ENCODE data around the gene NUP160. TPM values are rescaled to one million over a fixed set of nuclear protein-coding genes. Genes with fewer than 3 reads are reported as not detected.
"Not testable (repeated sequence)": the region's sequence is repeated elsewhere in the genome, so short reads cannot be mapped to it uniquely, and the experiment has no call there.

The NUP160 gene
- total RNA-seq, 1 experiment from 2014 or later: 89.9 TPM

DNA sequence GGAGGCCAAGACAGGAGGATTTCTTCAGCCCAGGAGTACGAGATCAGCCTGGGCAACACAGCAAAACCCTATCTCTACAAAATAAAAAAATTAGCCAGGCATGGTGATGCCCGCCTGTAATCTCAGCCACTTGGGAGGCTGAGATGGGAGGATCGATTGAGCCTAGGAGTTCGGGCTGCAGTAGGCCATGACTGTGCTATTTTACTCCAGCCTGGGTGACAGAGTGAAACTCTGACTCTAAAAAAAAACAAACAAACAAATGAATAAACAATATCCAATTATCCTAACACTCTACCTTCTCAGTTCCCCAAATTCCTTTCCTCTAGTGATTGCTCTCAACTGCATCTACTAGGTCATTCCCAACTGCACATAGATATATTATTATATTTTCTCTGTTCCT is 5.4 kb downstream of the NUP160 start (continued):
- TF ChIP-seq, protein P1, sequence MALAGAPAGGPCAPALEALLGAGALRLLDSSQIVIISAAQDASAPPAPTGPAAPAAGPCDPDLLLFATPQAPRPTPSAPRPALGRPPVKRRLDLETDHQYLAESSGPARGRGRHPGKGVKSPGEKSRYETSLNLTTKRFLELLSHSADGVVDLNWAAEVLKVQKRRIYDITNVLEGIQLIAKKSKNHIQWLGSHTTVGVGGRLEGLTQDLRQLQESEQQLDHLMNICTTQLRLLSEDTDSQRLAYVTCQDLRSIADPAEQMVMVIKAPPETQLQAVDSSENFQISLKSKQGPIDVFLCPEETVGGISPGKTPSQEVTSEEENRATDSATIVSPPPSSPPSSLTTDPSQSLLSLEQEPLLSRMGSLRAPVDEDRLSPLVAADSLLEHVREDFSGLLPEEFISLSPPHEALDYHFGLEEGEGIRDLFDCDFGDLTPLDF (CRISPR knock-in tag; IDR thresholded peaks at IDR 0.05): no peak
- TF ChIP-seq MYBL2 (CRISPR knock-in tag; IDR thresholded peaks at IDR 0.05) (no peak), JUN (CRISPR knock-in tag; IDR thresholded peaks at IDR 0.05) (no peak), CBFB (CRISPR knock-in tag; IDR thresholded peaks at IDR 0.05; ENCODE audit: low read depth) (no peak), SOX15 (CRISPR knock-in tag; IDR thresholded peaks at IDR 0.05) (no peak), NFYB (CRISPR knock-in tag; conservative IDR thresholded peaks at IDR 0.05; ENCODE audit: low read depth) (no peak), ELF4 (CRISPR knock-in tag; IDR thresholded peaks at IDR 0.05; ENCODE audit: low read depth) (no peak)
- TF ChIP-seq, protein P2, sequence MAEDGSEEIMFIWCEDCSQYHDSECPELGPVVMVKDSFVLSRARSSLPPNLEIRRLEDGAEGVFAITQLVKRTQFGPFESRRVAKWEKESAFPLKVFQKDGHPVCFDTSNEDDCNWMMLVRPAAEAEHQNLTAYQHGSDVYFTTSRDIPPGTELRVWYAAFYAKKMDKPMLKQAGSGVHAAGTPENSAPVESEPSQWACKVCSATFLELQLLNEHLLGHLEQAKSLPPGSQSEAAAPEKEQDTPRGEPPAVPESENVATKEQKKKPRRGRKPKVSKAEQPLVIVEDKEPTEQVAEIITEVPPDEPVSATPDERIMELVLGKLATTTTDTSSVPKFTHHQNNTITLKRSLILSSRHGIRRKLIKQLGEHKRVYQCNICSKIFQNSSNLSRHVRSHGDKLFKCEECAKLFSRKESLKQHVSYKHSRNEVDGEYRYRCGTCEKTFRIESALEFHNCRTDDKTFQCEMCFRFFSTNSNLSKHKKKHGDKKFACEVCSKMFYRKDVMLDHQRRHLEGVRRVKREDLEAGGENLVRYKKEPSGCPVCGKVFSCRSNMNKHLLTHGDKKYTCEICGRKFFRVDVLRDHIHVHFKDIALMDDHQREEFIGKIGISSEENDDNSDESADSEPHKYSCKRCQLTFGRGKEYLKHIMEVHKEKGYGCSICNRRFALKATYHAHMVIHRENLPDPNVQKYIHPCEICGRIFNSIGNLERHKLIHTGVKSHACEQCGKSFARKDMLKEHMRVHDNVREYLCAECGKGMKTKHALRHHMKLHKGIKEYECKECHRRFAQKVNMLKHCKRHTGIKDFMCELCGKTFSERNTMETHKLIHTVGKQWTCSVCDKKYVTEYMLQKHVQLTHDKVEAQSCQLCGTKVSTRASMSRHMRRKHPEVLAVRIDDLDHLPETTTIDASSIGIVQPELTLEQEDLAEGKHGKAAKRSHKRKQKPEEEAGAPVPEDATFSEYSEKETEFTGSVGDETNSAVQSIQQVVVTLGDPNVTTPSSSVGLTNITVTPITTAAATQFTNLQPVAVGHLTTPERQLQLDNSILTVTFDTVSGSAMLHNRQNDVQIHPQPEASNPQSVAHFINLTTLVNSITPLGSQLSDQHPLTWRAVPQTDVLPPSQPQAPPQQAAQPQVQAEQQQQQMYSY (CRISPR knock-in tag; IDR thresholded peaks at IDR 0.05): no peak
- TF ChIP-seq, protein P3, sequence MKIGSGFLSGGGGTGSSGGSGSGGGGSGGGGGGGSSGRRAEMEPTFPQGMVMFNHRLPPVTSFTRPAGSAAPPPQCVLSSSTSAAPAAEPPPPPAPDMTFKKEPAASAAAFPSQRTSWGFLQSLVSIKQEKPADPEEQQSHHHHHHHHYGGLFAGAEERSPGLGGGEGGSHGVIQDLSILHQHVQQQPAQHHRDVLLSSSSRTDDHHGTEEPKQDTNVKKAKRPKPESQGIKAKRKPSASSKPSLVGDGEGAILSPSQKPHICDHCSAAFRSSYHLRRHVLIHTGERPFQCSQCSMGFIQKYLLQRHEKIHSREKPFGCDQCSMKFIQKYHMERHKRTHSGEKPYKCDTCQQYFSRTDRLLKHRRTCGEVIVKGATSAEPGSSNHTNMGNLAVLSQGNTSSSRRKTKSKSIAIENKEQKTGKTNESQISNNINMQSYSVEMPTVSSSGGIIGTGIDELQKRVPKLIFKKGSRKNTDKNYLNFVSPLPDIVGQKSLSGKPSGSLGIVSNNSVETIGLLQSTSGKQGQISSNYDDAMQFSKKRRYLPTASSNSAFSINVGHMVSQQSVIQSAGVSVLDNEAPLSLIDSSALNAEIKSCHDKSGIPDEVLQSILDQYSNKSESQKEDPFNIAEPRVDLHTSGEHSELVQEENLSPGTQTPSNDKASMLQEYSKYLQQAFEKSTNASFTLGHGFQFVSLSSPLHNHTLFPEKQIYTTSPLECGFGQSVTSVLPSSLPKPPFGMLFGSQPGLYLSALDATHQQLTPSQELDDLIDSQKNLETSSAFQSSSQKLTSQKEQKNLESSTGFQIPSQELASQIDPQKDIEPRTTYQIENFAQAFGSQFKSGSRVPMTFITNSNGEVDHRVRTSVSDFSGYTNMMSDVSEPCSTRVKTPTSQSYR (CRISPR knock-in tag; IDR thresholded peaks at IDR 0.05): no peak

DNA sequence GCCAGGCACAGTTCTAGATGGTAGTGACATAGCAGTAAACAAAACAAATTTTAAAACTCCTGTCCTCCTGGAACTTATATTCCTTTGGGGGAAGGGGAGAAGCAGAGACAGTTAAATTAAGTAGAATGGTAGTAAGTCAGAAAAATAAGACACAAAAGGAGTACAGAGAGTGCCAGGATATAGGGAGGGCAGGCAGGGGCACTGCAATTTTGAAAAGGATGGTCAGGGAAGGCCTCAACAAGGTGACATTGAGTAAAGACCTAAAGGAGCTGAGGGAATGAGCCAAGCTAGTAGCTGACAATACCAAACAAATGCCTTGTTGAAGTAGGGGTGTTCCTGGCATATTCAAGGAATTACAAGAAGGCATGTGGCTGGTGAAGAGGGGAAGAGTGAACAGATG is 10.2 kb downstream of the NUP160 start:
- no peak overlapping the region for H3K4me3 Mint-ChIP-seq
- no peaks in the 10 kb centered on the region for H3K9me3 Mint-ChIP-seq
- no peaks in the 10 kb centered on the region for H3K4me1 Mint-ChIP-seq
- H3K27me3 Mint-ChIP-seq (ENCODE audit: low read depth): no peaks in the 10 kb centered on the region
- no peak for DNase-seq (ENCODE audit: low spot score)
- no peak for ATAC-seq
- TF ChIP-seq JUN (CRISPR knock-in tag; IDR thresholded peaks at IDR 0.05) (no peak), CREM (CRISPR knock-in tag; IDR thresholded peaks at IDR 0.05) (no peak), NR2C2 (CRISPR knock-in tag; IDR thresholded peaks at IDR 0.05) (no peak), ZNF121 (CRISPR knock-in tag; IDR thresholded peaks at IDR 0.05) (no peak), ZNF219 (CRISPR knock-in tag; IDR thresholded peaks at IDR 0.05; ENCODE audit: borderline replicate concordance) (no peak), ZNF317 (CRISPR knock-in tag; IDR thresholded peaks at IDR 0.05; ENCODE audit: borderline replicate concordance, low read depth) (no peak), NFE2L1 (CRISPR knock-in tag; IDR thresholded peaks at IDR 0.05) (no peak)
- H3K27ac Mint-ChIP-seq: peak overlapping the region; percentile 15; the same call in 1 of the 2 replicates
- CTCF ChIA-PET: no interaction called here
- peaks cover 63% of the 10 kb centered on the region for H3K36me3 Mint-ChIP-seq
- POLR2A ChIA-PET: interaction anchor here (0.6 kb wide), 1 partner anchor 27 kb away, joined by 3 read pairs; no protein-coding TSS in a partner anchor

DNA sequence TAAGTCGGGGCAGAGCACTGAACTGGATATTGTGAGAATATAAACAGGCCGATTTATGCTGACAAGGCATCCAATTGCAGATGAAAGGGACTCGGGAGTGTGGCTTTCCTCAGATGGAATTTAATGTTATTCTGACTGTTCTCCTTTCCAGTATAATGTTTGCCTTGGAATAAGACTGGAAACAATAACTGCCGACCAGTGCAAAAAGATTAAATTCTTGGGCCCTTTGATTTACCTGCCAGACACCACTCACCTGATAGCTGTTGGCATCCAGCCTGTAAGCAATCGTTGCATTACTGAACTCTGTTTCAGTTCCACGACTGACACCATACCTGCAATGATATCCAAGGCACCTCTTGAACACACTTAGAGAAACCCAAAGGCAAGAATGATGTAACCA is 10.9 kb downstream of the NUP160 start:
- Mint-ChIP-seq H3K4me3 (no peak overlapping the region), H3K9me3 (no peaks in the 10 kb centered on the region), H3K27ac (no peak overlapping the region), H3K36me3 (peaks cover 69% of the 10 kb centered on the region), H3K27me3 (ENCODE audit: low read depth) (no peaks in the 10 kb centered on the region), H3K4me1 (no peaks in the 10 kb centered on the region)
- DNase-seq (ENCODE audit: low spot score) (no peak), ATAC-seq (no peak)
- TF ChIP-seq SOX15 (CRISPR knock-in tag; IDR thresholded peaks at IDR 0.05): no peak
- ChIA-PET POLR2A (no interaction called here), CTCF (no interaction called here)

DNA sequence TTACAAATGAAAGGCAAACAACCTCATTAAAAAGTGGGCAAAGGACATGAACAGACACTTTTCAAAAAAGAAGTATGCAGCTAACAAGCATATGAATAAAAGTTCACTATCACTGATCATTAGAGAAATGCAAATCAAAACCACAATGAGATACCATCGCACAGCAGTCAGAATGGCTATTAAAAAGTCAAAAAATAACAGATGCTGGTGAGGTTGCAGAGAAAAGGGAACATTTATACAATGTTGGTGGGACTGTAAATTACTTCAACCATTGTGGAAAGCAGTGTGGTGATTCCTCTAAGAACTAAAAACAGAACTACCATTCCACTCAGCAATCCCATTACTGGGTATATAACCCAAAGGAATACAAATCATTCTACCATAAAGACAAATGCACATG is 18.1 kb downstream of the NUP160 start:
- H3K27me3 Mint-ChIP-seq (ENCODE audit: low read depth); ATAC-seq; H3K4me1 Mint-ChIP-seq; H3K4me3 Mint-ChIP-seq; DNase-seq (ENCODE audit: low spot score); CTCF ChIA-PET; H3K9me3 Mint-ChIP-seq: not testable (repeated sequence)
- Mint-ChIP-seq H3K27ac (peak overlapping the region; percentile 31; the same call in 1 of the 2 replicates), H3K36me3 (peaks cover 62% of the 10 kb centered on the region)
- POLR2A ChIA-PET: interaction anchor here (0.6 kb wide), 1 partner anchor 125 kb away, joined by 7 read pairs; no protein-coding TSS in a partner anchor
